Esophagus squamous epithelium (tissue), 5 donors: ENCODE data around the gene TSG101. TPM values are rescaled to one million over a fixed set of nuclear protein-coding genes. Genes with fewer than 3 reads are reported as not detected.

Experiments
- DNase-seq: peaks from one replicate; lab custom pipeline; 2025; lab: John Stamatoyannopoulos, UW
- H3K27ac ChIP-seq, 4 donors: fragments of 200-600 bp; sonication (generic); one replicate each; pipeline ENCODE4 v1.5.1; 2016 to 2019; ENCODE audit warnings: mild to moderate bottlenecking in 1 of 4
- H3K27me3 ChIP-seq, 4 donors: fragments of 200-600 bp; sonication (generic); 1 replicate in 3 of 4; 2 replicates in 1 of 4; pipeline versions ENCODE4 v1.5.1 to v1.6.0; 2017 to 2021; ENCODE audit warnings: antibody characterized with exemption in 1 of 4
- H3K36me3 ChIP-seq, 3 donors: fragments of 200-600 bp; sonication (generic); one replicate each; pipeline ENCODE4 v1.5.1; 2016 to 2019
- H3K4me1 ChIP-seq, 3 donors: fragments of 200-600 bp; sonication (generic); one replicate each; pipeline ENCODE4 v1.5.1; 2017 to 2019
- H3K4me3 ChIP-seq, 4 donors: fragments of 200-600 bp; sonication (generic); 1 replicate in 3 of 4; 2 replicates in 1 of 4; pipeline ENCODE4 v1.5.1; 2016 to 2019; ENCODE audit warnings: mild to moderate bottlenecking in 2 of 4, moderate library complexity in 1 of 4
- H3K9me3 ChIP-seq, 3 donors: fragments of 200-600 bp; sonication (generic); one replicate each; pipeline ENCODE4 v1.5.1; 2016 to 2019
- CTCF ChIP-seq, 6 experiments: fragments of 450-650 bp in 4 of 6; fragments of 200-600 bp in 2 of 6; sonication (generic) in 2 of 6; IDR thresholded peaks; one replicate each; pipeline ENCODE4 v1.5.1; 2016 to 2019; ENCODE audit warnings: antibody characterized with exemption in 6 of 6, mild to moderate bottlenecking in 4 of 6, moderate library complexity in 4 of 6
- POLR2A ChIP-seq, 4 donors: fragments of 450-650 bp; IDR thresholded peaks; one replicate each; pipeline ENCODE4 v1.6.1; 2017; ENCODE audit warnings: antibody characterized with exemption in 4 of 4, mild to moderate bottlenecking in 4 of 4, moderate library complexity in 3 of 4
- WGBS, 2 donors: methylation state at CpG; one replicate each; pipeline ENCODE4 v1.1.5; 2018; 5-methylcytosine and 5-hydroxymethylcytosine counted together
- intact Hi-C: fragments of 100-400 bp; cut with DNase I; formaldehyde crosslinking; loops from one replicate; pipeline ENCODE4 v1.15.0; 2022
- total RNA-seq, 4 donors: library from RNA; depleted of rRNA; stranded (reverse); fragments of >200 nt; gene quantifications; one replicate each; pipeline ENCODE4 v1.1.0, GENCODE V29; 2016
- donor health status: DM: yes; HTN: yes; CAD: no.

TSG101 gene
- total RNA-seq, 4 donors from 2014 or later, result 76.5 to 114 (median 89.2) TPM

GRCh38 chr11:18490319-18490718 lies 36.4 kb downstream of the TSG101 start:
- no peak for TF ChIP-seq POLR2A (IDR thresholded peaks at IDR 0.05)
- no peak for TF ChIP-seq CTCF (IDR thresholded peaks at IDR 0.05)
- H3K27me3 ChIP-seq, result no peaks in the 10 kb centered on the region
- H3K4me3 ChIP-seq, result no peak overlapping the region
- no peak for DNase-seq
- peaks cover 0 to 20% (median 0%) of the 10 kb centered on the region in 3 donors for H3K4me1 ChIP-seq
- no peaks in the 10 kb centered on the region for H3K9me3 ChIP-seq
- peak overlapping the region in 2 of 4 donors; percentile 14 to 21 for H3K27ac ChIP-seq
- intact Hi-C loops, result no loop called here
- 93 to 94% methylated on average over 1 of the region's 1 CpG for WGBS, 2 donors
- peaks cover 0 to 85% (median 11%) of the 10 kb centered on the region in 3 donors for H3K36me3 ChIP-seq

GRCh38 chr11:18485913-18486528 lies 40.7 kb downstream of the TSG101 start:
- Histone ChIP-seq H3K4me3 (no peak overlapping the region), H3K27ac (no peak overlapping the region), H3K36me3 (peaks cover 0 to 93% (median 27%) of the 10 kb centered on the region in 3 donors), H3K4me1 (peaks cover 0 to 6% (median 0%) of the 10 kb centered on the region in 3 donors), H3K27me3 (no peaks in the 10 kb centered on the region), H3K9me3 (no peaks in the 10 kb centered on the region)
- intact Hi-C loops, result no loop called here
- DNase-seq, result no peak
- WGBS, 2 donors, result 86 to 100% methylated on average over 5 of the region's 8 CpGs
- TF ChIP-seq CTCF (IDR thresholded peaks at IDR 0.05), result no peak
- TF ChIP-seq POLR2A (IDR thresholded peaks at IDR 0.05), result no peak

GRCh38 chr11:18479063-18479462 lies 47.7 kb downstream of the TSG101 start:
- H3K4me3 ChIP-seq, result no peak overlapping the region
- no peak overlapping the region for H3K27ac ChIP-seq
- H3K27me3 ChIP-seq, result no peaks in the 10 kb centered on the region
- intact Hi-C loops, result no loop called here
- no peaks in the 10 kb centered on the region for H3K9me3 ChIP-seq
- H3K36me3 ChIP-seq, result peaks cover 0 to 98% (median 34%) of the 10 kb centered on the region in 3 donors
- TF ChIP-seq CTCF (IDR thresholded peaks at IDR 0.05) (no peak), POLR2A (IDR thresholded peaks at IDR 0.05) (no peak)
- no peaks in the 10 kb centered on the region for H3K4me1 ChIP-seq
- 92 to 96% methylated on average over 4 of the region's 4 CpGs for WGBS, 2 donors
- no peak for DNase-seq

GRCh38 chr11:18472587-18472986 lies 54.2 kb downstream of the TSG101 start:
- no peaks in the 10 kb centered on the region for H3K4me1 ChIP-seq
- no peak overlapping the region for H3K27ac ChIP-seq
- no peaks in the 10 kb centered on the region for H3K27me3 ChIP-seq
- H3K36me3 ChIP-seq, result peaks cover 0 to 46% (median 6%) of the 10 kb centered on the region in 3 donors
- H3K4me3 ChIP-seq, result no peak overlapping the region
- TF ChIP-seq CTCF (IDR thresholded peaks at IDR 0.05) (no peak), POLR2A (IDR thresholded peaks at IDR 0.05) (no peak)
- intact Hi-C loops, result no loop called here
- H3K9me3 ChIP-seq, result no peaks in the 10 kb centered on the region
- DNase-seq, result no peak

GRCh38 chr11:18471995-18472394 lies 54.7 kb downstream of the TSG101 start:
- 87 to 98% methylated on average over 3 of the region's 3 CpGs for WGBS, 2 donors
- no peak for TF ChIP-seq POLR2A (IDR thresholded peaks at IDR 0.05)
- no peak for TF ChIP-seq CTCF (IDR thresholded peaks at IDR 0.05)
- peaks cover 0 to 40% (median 3%) of the 10 kb centered on the region in 3 donors for H3K36me3 ChIP-seq
- H3K4me3 ChIP-seq, result no peak overlapping the region
- no peaks in the 10 kb centered on the region for H3K4me1 ChIP-seq
- H3K27me3 ChIP-seq, result no peaks in the 10 kb centered on the region
- H3K27ac ChIP-seq, result no peak overlapping the region
- intact Hi-C loops, result no loop called here
- H3K9me3 ChIP-seq, result no peaks in the 10 kb centered on the region
- no peak for DNase-seq
